ENCODE results near the gene OR8B4. TPM values are rescaled to one million over a fixed set of nuclear protein-coding genes. Genes with fewer than 3 reads are reported as not detected.

The OR8B4 gene
- total and polyA plus RNA-seq, 10 of the 15 experiments (the other 5 are each of a cell fraction or from before 2014, with no cell fraction given) = not detected

- H4K20me1 ChIP-seq (ENCODE audit: control insufficient read depth, insufficient read depth) = no peaks in the 10 kb centered on the region
- H3K79me2 ChIP-seq (ENCODE audit: control insufficient read depth, insufficient read depth, low read length) = no peaks in the 10 kb centered on the region
- no peak overlapping the region for H3K4me2 ChIP-seq (ENCODE audit: control insufficient read depth, insufficient read depth)
- ChIA-PET RAD21 (ENCODE audit: unreplicated experiment) (no interaction called here), SMC1A (ENCODE audit: uncharacterized antibody, unreplicated experiment) (no interaction called here), POLR2A (no interaction called here), CTCF (interaction anchor here (1.0 kb wide), 2 partner anchors 29 to 66 kb away, joined by 3 read pairs; no protein-coding TSS in a partner anchor)
- no peaks in the 10 kb centered on the region for H3K27me3 ChIP-seq (replicated peaks in 1 of 2; ENCODE audit: control insufficient read depth in 2 of 2, insufficient read depth in 2 of 2, low read length in 1 of 2)
- no peak overlapping the region for H3K4me3 ChIP-seq
- whole genome bisulfite sequencing (ENCODE audit: insufficient coverage, insufficient replicate concordance, low lambda C conversion rate, missing lambda C conversion rate) = 35% methylated on average over 8 of the region's 8 CpGs
- H3K27ac ChIP-seq (ENCODE audit: control insufficient read depth, insufficient read depth) = no peak overlapping the region
- in situ Hi-C loops (cut with MboI) (no loop called here), intact Hi-C loops (cut with micrococcal nuclease; ENCODE audit: unreplicated experiment) (no loop called here)
- no TSS peak for BruUV-seq (replicated peaks)
- H3K4me1 ChIP-seq (ENCODE audit: control insufficient read depth, insufficient read depth, low read length) = no peaks in the 10 kb centered on the region
- H3K9ac ChIP-seq (ENCODE audit: control insufficient read depth, insufficient read depth, low read length) = no peak overlapping the region
- no peak overlapping the region for H2AFZ ChIP-seq (ENCODE audit: control insufficient read depth, low read depth, low read length)
- FAIRE-seq = no peak
- no peak for DNase-seq (ENCODE audit: low read depth, low spot score)
- H3K36me3 ChIP-seq (ENCODE audit: control insufficient read depth in 2 of 2, insufficient read depth in 2 of 2, low read length in 1 of 2) = no peaks in the 10 kb centered on the region
- H3K9me3 ChIP-seq (replicated peaks; ENCODE audit: control insufficient read depth, insufficient read depth, low read length) = no peaks in the 10 kb centered on the region
- no peak for ATAC-seq
- TF ChIP-seq USF1 (IDR thresholded peaks at IDR 0.05; ENCODE audit: borderline replicate concordance, extremely low read length, insufficient read depth, low read depth, low read length) (no peak), SUZ12 (IDR thresholded peaks at IDR 0.05; ENCODE audit: unreplicated experiment) (no peak), ZNF687 (IDR thresholded peaks at IDR 0.05) (no peak), ETV6 (conservative IDR thresholded peaks at IDR 0.05 in 1 of 2, IDR thresholded peaks at IDR 0.05 in 1 of 2; ENCODE audit: borderline replicate concordance in 1 of 2, low read depth in 1 of 2) (no peak), SREBF2 (IDR thresholded peaks at IDR 0.05; ENCODE audit: low read length) (no peak), RELA (IDR thresholded peaks at IDR 0.05; ENCODE audit: borderline replicate concordance, partially characterized antibody) (no peak), SMARCA5 (IDR thresholded peaks at IDR 0.05) (no peak), KLF5 (IDR thresholded peaks at IDR 0.05; ENCODE audit: partially characterized antibody) (no peak), ZBTB11 (CRISPR knock-in tag; IDR thresholded peaks at IDR 0.05) (no peak), EGR1 (IDR thresholded peaks at IDR 0.05; ENCODE audit: borderline replicate concordance in 1 of 2, low read depth in 2 of 2, low read length in 2 of 2) (no peak), ZBTB33 (IDR thresholded peaks at IDR 0.05) (no peak), BMI1 (IDR thresholded peaks at IDR 0.05; ENCODE audit: borderline replicate concordance) (no peak), HDGF (IDR thresholded peaks at IDR 0.05) (no peak)
Measured at GRCh38 chr11:124467381-124467927, 42.8 kb upstream of the OR8B4 start.
